H1 (cell line): ENCODE measurements around the gene ZSCAN22. TPM values are rescaled to one million over a fixed set of nuclear protein-coding genes. Genes with fewer than 3 reads are reported as not detected.

ENCODE experiments used
- CTCF ChIA-PET: fragments of 300-600 bp; sonication (Branson Sonifier 250); formaldehyde crosslinking; loops from one replicate; lab custom pipeline; 2021; ENCODE audit not compliant: partially characterized antibody; lab: Charles Lee
- POLR2A ChIA-PET: fragments of 300-600 bp; sonication (Branson Sonifier 250); formaldehyde crosslinking; loops from one replicate; lab custom pipeline; 2021; ENCODE audit warnings: inconsistent platforms; ENCODE audit not compliant: partially characterized antibody; lab: Charles Lee
- DNase-seq, 2 experiments: peaks; one replicate each; pipeline versions ENCODE4 v3.0.0 to v3.0.0-alpha.2; 2010 to 2022; ENCODE audit warnings: low spot score in 2 of 2, low read depth in 1 of 2, mixed read lengths in 1 of 2
- FAIRE-seq: peaks from 2 replicates; lab custom pipeline; 2011; peaks lifted over from hg19 to GRCh38; lab: Jason Lieb, UNC
- H2AFZ ChIP-seq: 2 replicates; pipeline ENCODE4 v1.8.1; 2012; ENCODE audit warnings: low read length, inconsistent platforms
- H2AK5ac ChIP-seq: 2 replicates; pipeline ENCODE4 v1.6.1; 2013; ENCODE audit warnings: low read depth, low read length
- H2BK120ac ChIP-seq: replicated peaks from 2 replicates; pipeline ENCODE3; 2013; ENCODE audit warnings: low read depth, low read length, inconsistent platforms
- H2BK12ac ChIP-seq: 2 replicates; pipeline ENCODE4 v1.6.1; 2013; ENCODE audit warnings: low read depth, low read length
- H2BK15ac ChIP-seq: 2 replicates; pipeline ENCODE4 v1.6.1; 2013; ENCODE audit warnings: low read length
- H2BK20ac ChIP-seq: 2 replicates; pipeline ENCODE4 v1.6.1; 2013; ENCODE audit warnings: low read length
- H2BK5ac ChIP-seq: 2 replicates; pipeline ENCODE4 v1.6.1; 2013; ENCODE audit warnings: low read depth, low read length
- H3K14ac ChIP-seq: 2 replicates; pipeline ENCODE4 v1.6.1; 2013; ENCODE audit warnings: inconsistent platforms; ENCODE audit not compliant: insufficient read length
- H3K18ac ChIP-seq: 2 replicates; pipeline ENCODE4 v1.6.1; 2013; ENCODE audit warnings: low read length; ENCODE audit errors: extremely low read depth
- H3K23ac ChIP-seq: 2 replicates; pipeline ENCODE4 v1.6.1; 2013; ENCODE audit warnings: inconsistent platforms; ENCODE audit not compliant: insufficient read length
- H3K23me2 ChIP-seq: 2 replicates; pipeline ENCODE4 v1.6.1; 2013; ENCODE audit warnings: low read depth, low read length
- H3K27ac ChIP-seq: 2 replicates; pipeline ENCODE4 v1.6.1; 2011; ENCODE audit warnings: low read depth, low read length, inconsistent platforms
- H3K27me3 ChIP-seq, 4 experiments: replicated peaks in 1 of 4; 1 replicate in 1 of 4; 2 replicates in 3 of 4; pipeline versions ENCODE4 v1.6.1 to v1.8.1; 2011 to 2013; ENCODE audit warnings: low read length in 3 of 4, mild to moderate bottlenecking in 3 of 4, inconsistent platforms in 2 of 4, mixed read lengths in 2 of 4, moderate library complexity in 1 of 4; ENCODE audit not compliant: control insufficient read depth in 3 of 4, insufficient read depth in 3 of 4; ENCODE audit errors: extremely low read depth in 1 of 4
- H3K36me3 ChIP-seq, 4 experiments: 2 replicates each; pipeline versions ENCODE4 v1.6.1 to v1.8.1; 2011 to 2013; ENCODE audit warnings: mild to moderate bottlenecking in 4 of 4, low read length in 3 of 4, moderate library complexity in 2 of 4, control low read depth in 1 of 4, inconsistent platforms in 1 of 4; ENCODE audit not compliant: insufficient read depth in 4 of 4, control insufficient read depth in 2 of 4
- H3K4ac ChIP-seq: replicated peaks from 2 replicates; pipeline ENCODE3; 2013; ENCODE audit warnings: low read length, low read depth, mixed read lengths, inconsistent platforms; ENCODE audit not compliant: insufficient read length
- H3K4me1 ChIP-seq, 4 experiments: replicated peaks in 1 of 4; 1 replicate in 1 of 4; 2 replicates in 3 of 4; pipeline versions ENCODE4 v1.6.1 to v1.8.1; 2011 to 2013; ENCODE audit warnings: low read length in 3 of 4, inconsistent platforms in 2 of 4, mixed read lengths in 1 of 4; ENCODE audit not compliant: insufficient read depth in 4 of 4, control insufficient read depth in 3 of 4
- H3K4me2 ChIP-seq, 2 experiments: 2 replicates each; pipeline versions ENCODE4 v1.6.1 to v1.8.1; 2011 to 2013; ENCODE audit warnings: low read depth in 2 of 2, low read length in 2 of 2, control low read depth in 1 of 2, inconsistent platforms in 1 of 2, mild to moderate bottlenecking in 1 of 2; ENCODE audit not compliant: insufficient read depth in 1 of 2
- H3K4me3 ChIP-seq, 4 experiments: fragments of 200-600, 300-600 bp in 1 of 4; sonication (generic), shearing (Covaris generic), sonication (Bioruptor Twin) in 1 of 4; 2 replicates each; pipeline versions ENCODE4 v1.5.1 to v1.8.1; 2011 to 2016; ENCODE audit warnings: low read length in 4 of 4, low read depth in 3 of 4, control low read depth in 2 of 4, inconsistent platforms in 2 of 4, mild to moderate bottlenecking in 2 of 4, mixed read lengths in 1 of 4, moderate library complexity in 1 of 4; ENCODE audit not compliant: insufficient read depth in 2 of 4; ENCODE audit errors: extremely low read depth in 1 of 4
- H3K56ac ChIP-seq: replicated peaks from 2 replicates; pipeline ENCODE3; 2013; ENCODE audit warnings: low read depth, mild to moderate bottlenecking, mixed read lengths, low read length, inconsistent platforms; ENCODE audit not compliant: insufficient read length
- H3K79me1 ChIP-seq: 2 replicates; pipeline ENCODE4 v1.6.1; 2013; ENCODE audit warnings: low read depth, low read length, control low read depth
- H3K79me2 ChIP-seq, 2 experiments: 2 replicates each; pipeline versions ENCODE4 v1.6.1 to v1.8.1; 2012 to 2013; ENCODE audit warnings: low read length in 2 of 2, mild to moderate bottlenecking in 2 of 2, inconsistent platforms in 1 of 2; ENCODE audit not compliant: insufficient read depth in 2 of 2, control insufficient read depth in 1 of 2
- H3K9ac ChIP-seq, 4 experiments: replicated peaks in 1 of 4; 1 replicate in 1 of 4; 2 replicates in 3 of 4; pipeline versions ENCODE4 v1.6.1 to v1.8.1; 2011 to 2013; ENCODE audit warnings: low read depth in 3 of 4, low read length in 3 of 4, control low read depth in 2 of 4, mild to moderate bottlenecking in 2 of 4, moderate library complexity in 2 of 4, inconsistent platforms in 1 of 4; ENCODE audit errors: extremely low read depth in 1 of 4
- H3K9me3 ChIP-seq, 2 experiments: 2 replicates each; pipeline versions ENCODE4 v1.6.1 to v1.8.1; 2012 to 2013; ENCODE audit warnings: mild to moderate bottlenecking in 2 of 2, moderate library complexity in 2 of 2, control low read depth in 1 of 2, inconsistent platforms in 1 of 2, low read depth in 1 of 2, low read length in 1 of 2, mixed read lengths in 1 of 2; ENCODE audit not compliant: insufficient read depth in 2 of 2
- H4K20me1 ChIP-seq, 2 experiments: replicated peaks in 1 of 2; 2 replicates each; pipeline versions ENCODE3 to v1.8.1; 2011 to 2013; ENCODE audit warnings: inconsistent platforms in 2 of 2, low read length in 2 of 2, mild to moderate bottlenecking in 1 of 2; ENCODE audit not compliant: insufficient read depth in 2 of 2, control insufficient read depth in 1 of 2
- H4K5ac ChIP-seq: 2 replicates; pipeline ENCODE4 v1.6.1; 2013; ENCODE audit warnings: low read length, low read depth, mixed read lengths, inconsistent platforms; ENCODE audit not compliant: insufficient read length
- H4K8ac ChIP-seq: 2 replicates; pipeline ENCODE4 v1.8.0; 2013; ENCODE audit warnings: mild to moderate bottlenecking, moderate library complexity, low read length, inconsistent platforms; ENCODE audit not compliant: insufficient read depth; ENCODE audit errors: extremely low read depth
- H4K91ac ChIP-seq: replicated peaks from 2 replicates; pipeline ENCODE3; 2013; ENCODE audit warnings: low read length, mixed read lengths, inconsistent platforms; ENCODE audit not compliant: insufficient read length
- BCL11A ChIP-seq, 2 experiments: IDR thresholded peaks; one replicate each; pipeline ENCODE4 v1.6.1; 2011; ENCODE audit warnings: low read depth in 2 of 2, low read length in 2 of 2, mild to moderate bottlenecking in 2 of 2
- EGR1 ChIP-seq: IDR thresholded peaks from 2 replicates; pipeline ENCODE4 v1.6.1; 2011; ENCODE audit warnings: low read depth, low read length, borderline replicate concordance
- FOSL1 ChIP-seq: IDR thresholded peaks from 2 replicates; pipeline ENCODE4 v1.6.1; 2011; ENCODE audit warnings: mild to moderate bottlenecking, low read depth, low read length, moderate library complexity; ENCODE audit not compliant: insufficient read depth
- HDAC2 ChIP-seq, 2 experiments: fragments of 300-600 bp in 1 of 2; sonication (generic) in 1 of 2; IDR thresholded peaks; 2 replicates each; pipeline ENCODE4 v1.6.1; 2011 to 2012; ENCODE audit warnings: low read depth in 2 of 2, low read length in 2 of 2, mild to moderate bottlenecking in 2 of 2, moderate library complexity in 2 of 2, borderline replicate concordance in 1 of 2, inconsistent platforms in 1 of 2
- KDM5A ChIP-seq: fragments of 200-600 bp; IDR thresholded peaks from 2 replicates; pipeline ENCODE4 v1.7.1; 2012; ENCODE audit warnings: mild to moderate bottlenecking, low read length, inconsistent platforms, mixed read lengths
- POU5F1 ChIP-seq: IDR thresholded peaks from 2 replicates; pipeline ENCODE4 v1.6.1; 2011; ENCODE audit warnings: low read depth, mild to moderate bottlenecking, low read length, moderate library complexity
- RNF2 ChIP-seq: fragments of 200-900, 300-1000 bp; sonication (generic); IDR thresholded peaks from 2 replicates; pipeline ENCODE4 v1.7.1; 2016; ENCODE audit warnings: borderline replicate concordance, low read depth, mild to moderate bottlenecking, antibody characterized with exemption, low read length; ENCODE audit not compliant: poor library complexity, severe bottlenecking; ENCODE audit errors: missing control alignments
- SAP30 ChIP-seq: fragments of 300-600 bp; sonication (generic); IDR thresholded peaks from 2 replicates; pipeline ENCODE4 v1.7.1; 2012; ENCODE audit warnings: low read length, moderate library complexity, mild to moderate bottlenecking, inconsistent platforms; ENCODE audit not compliant: insufficient read depth, insufficient replicate concordance
- SP1 ChIP-seq: IDR thresholded peaks from 2 replicates; pipeline ENCODE4 v1.6.1; 2011; ENCODE audit warnings: low read depth, low read length
- SP4 ChIP-seq: IDR thresholded peaks from 2 replicates; pipeline ENCODE4 v1.6.1; 2012; ENCODE audit warnings: low read length, inconsistent platforms
- TAF7 ChIP-seq: optimal IDR thresholded peaks from 2 replicates; pipeline ENCODE3; 2011; ENCODE audit warnings: low read depth, mild to moderate bottlenecking, inconsistent platforms, low read length, moderate library complexity, borderline replicate concordance
- WGBS, 2 experiments: shearing (Covaris generic) in 1 of 2; methylation state at CpG; one replicate each; pipeline versions ENCODE4 v1.1.6 to v1.1.7; 2013 to 2015; ENCODE audit warnings: low lambda C conversion rate in 2 of 2, mixed read lengths in 2 of 2, inconsistent platforms in 1 of 2, low coverage in 1 of 2, missing lambda C conversion rate in 1 of 2; ENCODE audit not compliant: insufficient replicate concordance in 2 of 2, insufficient coverage in 1 of 2, insufficient read length in 1 of 2; ENCODE audit errors: extremely low coverage in 1 of 2, missing lambda C conversion rate in 1 of 2; 5-methylcytosine and 5-hydroxymethylcytosine counted together
- polyA plus RNA-seq, 7 experiments: library from polyadenylated mRNA; depleted of rRNA in 3 of 7; stranded (reverse) in 5 of 7; unstranded in 2 of 7; fragments of >200 nt in 5 of 7; fragments of 200-250 nt in 2 of 7; gene quantifications; 1 replicate in 5 of 7; 2 replicates in 1 of 7; 4 replicates in 1 of 7; pipeline versions ENCODE4 v1.2.1 to v1.2.3, GENCODE V29; 2011 to 2013; ENCODE audit warnings: missing spikeins in 2 of 7, mixed read lengths in 2 of 7
- total RNA-seq: library from RNA; stranded (reverse); fragmentation: NEBNext Ultra II Directional; extraction: Animal tissue kit (Norgen Biotek cat#: 25700); gene quantifications from 2 replicates; pipeline ENCODE4 v1.2.1, GENCODE V29; 2021
- TF ChIP-seq, protein P1 (sequence below): IDR thresholded peaks from 2 replicates; pipeline ENCODE4 v1.6.1; 2012; ENCODE audit warnings: low read length, inconsistent platforms

The ZSCAN22 gene
- total and polyA plus RNA-seq, 2 of the 8 experiments (the other 6 are each of a cell fraction or from before 2014, with no cell fraction given), result 3.2 to 3.3 TPM

DNA sequence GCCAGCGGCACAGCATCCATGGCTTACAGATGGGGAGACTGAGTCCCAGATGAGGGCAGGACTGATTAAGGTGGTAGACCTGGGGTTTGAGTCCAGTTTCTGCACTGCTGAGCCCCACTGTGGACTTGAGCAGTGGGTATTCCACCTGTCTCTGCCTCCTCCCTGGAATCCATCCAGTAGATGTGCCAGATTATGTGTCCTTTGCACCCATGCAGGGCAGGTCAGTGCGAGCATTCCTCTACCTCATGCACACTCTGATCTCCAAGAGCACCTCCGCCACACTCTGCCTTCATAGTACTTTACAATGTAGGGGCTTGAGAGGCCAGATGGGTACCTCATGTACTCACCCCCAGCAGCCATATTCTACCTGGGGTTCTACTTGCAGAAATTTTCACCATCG lies 10.0 kb downstream of the ZSCAN22 start:
- Histone ChIP-seq H4K5ac (no peak overlapping the region), H2AK5ac (no peak overlapping the region), H3K9me3 (peaks cover 5 to 6% of the 10 kb centered on the region in 2 experiments; a peak in 2 of 4 replicates), H2AFZ (no peak overlapping the region), H3K27ac (no peak overlapping the region), H3K27me3 (no peaks in the 10 kb centered on the region), H2BK15ac (no peak overlapping the region), H3K23me2 (no peaks in the 10 kb centered on the region), H3K4ac (no peak overlapping the region), H3K4me3 (no peak overlapping the region), H2BK5ac (no peak overlapping the region), H3K9ac (no peak overlapping the region), H4K20me1 (peaks cover 3 to 8% of the 10 kb centered on the region in 2 experiments), H3K56ac (no peak overlapping the region), H3K79me2 (no peaks in the 10 kb centered on the region), H2BK20ac (no peak overlapping the region), H3K79me1 (no peaks in the 10 kb centered on the region), H3K4me1 (no peaks in the 10 kb centered on the region), H4K91ac (no peak overlapping the region), H2BK120ac (no peak overlapping the region), H3K23ac (no peak overlapping the region), H3K14ac (no peak overlapping the region), H3K36me3 (peaks cover 0 to 9% (median 3%) of the 10 kb centered on the region in 4 experiments; a peak in 3 of 8 replicates), H3K18ac (no peak overlapping the region), H2BK12ac (no peak overlapping the region), H3K4me2 (no peak overlapping the region), H4K8ac (no peak overlapping the region)
- POLR2A ChIA-PET, result interaction anchor here (0.8 kb wide), 1 partner anchor 183 kb away, joined by 4 read pairs; the partner anchor contains the start of gene ZBTB45
- CTCF ChIA-PET, result interaction anchor here (0.8 kb wide), 1 partner anchor 29 kb away, joined by 3 read pairs; no protein-coding TSS in a partner anchor
- DNase-seq, result no peak
- no peak for FAIRE-seq
- WGBS, 2 experiments, result 86% methylated on average over 4 of the region's 4 CpGs; no CpG with 5 or more reads in 1 of the 2 experiments
- TF ChIP-seq SP1 (no peak), SP4 (no peak), TAF7 (no peak), POU5F1 (no peak), SAP30 (no peak), KDM5A (no peak), EGR1 (no peak), RNF2 (no peak), FOSL1 (no peak), HDAC2 (IDR thresholded peaks at IDR 0.05; ENCODE audit: borderline replicate concordance in 1 of 2, low read depth in 2 of 2, low read length in 2 of 2) (no peak), BCL11A (IDR thresholded peaks at IDR 0.05; ENCODE audit: low read depth in 2 of 2, low read length in 2 of 2) (no peak)
- TF ChIP-seq, protein P1, sequence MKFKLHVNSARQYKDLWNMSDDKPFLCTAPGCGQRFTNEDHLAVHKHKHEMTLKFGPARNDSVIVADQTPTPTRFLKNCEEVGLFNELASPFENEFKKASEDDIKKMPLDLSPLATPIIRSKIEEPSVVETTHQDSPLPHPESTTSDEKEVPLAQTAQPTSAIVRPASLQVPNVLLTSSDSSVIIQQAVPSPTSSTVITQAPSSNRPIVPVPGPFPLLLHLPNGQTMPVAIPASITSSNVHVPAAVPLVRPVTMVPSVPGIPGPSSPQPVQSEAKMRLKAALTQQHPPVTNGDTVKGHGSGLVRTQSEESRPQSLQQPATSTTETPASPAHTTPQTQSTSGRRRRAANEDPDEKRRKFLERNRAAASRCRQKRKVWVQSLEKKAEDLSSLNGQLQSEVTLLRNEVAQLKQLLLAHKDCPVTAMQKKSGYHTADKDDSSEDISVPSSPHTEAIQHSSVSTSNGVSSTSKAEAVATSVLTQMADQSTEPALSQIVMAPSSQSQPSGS, result no peak
